ENCODE data around the gene TNP2. TPM values are rescaled to one million over a fixed set of nuclear protein-coding genes. Genes with fewer than 3 reads are reported as not detected.

TNP2 gene
- total and polyA plus RNA-seq, 2 donors (not counting 3 experiments of a cell fraction or from before 2014, with no cell fraction given): not detected

- H3K9me3 ChIP-seq (replicated peaks; ENCODE audit: control insufficient read depth, insufficient read depth, low read length): no peaks in the 10 kb centered on the region
- H3K4me3 ChIP-seq (replicated peaks in 1 of 3; ENCODE audit: insufficient read depth in 1 of 3, low read depth in 1 of 3, low read length in 3 of 3): no peak overlapping the region
- FAIRE-seq (no peak), DNase-seq (ENCODE audit: low read depth, low spot score) (no peak)
- H3K36me3 ChIP-seq (ENCODE audit: control insufficient read depth in 2 of 2, extremely low read depth in 1 of 2, insufficient read depth in 2 of 2, low read length in 2 of 2): no peaks in the 10 kb centered on the region
- no TSS peak for BruUV-seq (replicated peaks)
- H3K27ac ChIP-seq (ENCODE audit: insufficient read depth, low read depth, low read length): no peak overlapping the region
- no peak overlapping the region for H3K4me2 ChIP-seq (ENCODE audit: insufficient read depth, low read length)
- peaks cover 0 to 1% of the 10 kb centered on the region in 2 experiments for H3K27me3 ChIP-seq (ENCODE audit: control insufficient read depth in 2 of 2, insufficient read depth in 2 of 2, low read length in 2 of 2)
- H3K9me1 ChIP-seq (replicated peaks; ENCODE audit: control insufficient read depth, extremely low read depth, insufficient read depth, low read length): no peaks in the 10 kb centered on the region
- no peaks in the 10 kb centered on the region for H4K20me1 ChIP-seq (replicated peaks; ENCODE audit: control insufficient read depth, extremely low read depth, insufficient read depth, low read length)
- H3K9ac ChIP-seq (replicated peaks; ENCODE audit: extremely low read depth, insufficient read depth, low read length): no peak overlapping the region
- peaks cover 6% of the 10 kb centered on the region for H3K4me1 ChIP-seq (ENCODE audit: control insufficient read depth, extremely low read depth, insufficient read depth, low read length)
- intact Hi-C loops (cut with micrococcal nuclease): loop anchor here (10.0 kb wide), 1 partner anchor 63 kb away; no protein-coding TSS in a partner anchor
- H2AFZ ChIP-seq (ENCODE audit: low read depth, low read length): no peak overlapping the region
- POLR2A ChIA-PET: no interaction called here
- H3K79me2 ChIP-seq (ENCODE audit: control insufficient read depth, insufficient read depth, low read length): no peaks in the 10 kb centered on the region
- CTCF ChIA-PET: interaction anchor here (1.0 to 1.2 kb wide), 3 partner anchors 33 to 288 kb away, joined by 3 to 4 read pairs (median 3); no protein-coding TSS in a partner anchor
- TF ChIP-seq FOS (IDR thresholded peaks at IDR 0.05; ENCODE audit: borderline replicate concordance, insufficient read depth, low read length) (no peak), MYC (IDR thresholded peaks at IDR 0.05; ENCODE audit: low read depth, low read length) (no peak), EZH2 (IDR thresholded peaks at IDR 0.05; ENCODE audit: borderline replicate concordance, low read depth, low read length, severe bottlenecking) (no peak), POLR2A (IDR thresholded peaks at IDR 0.05; ENCODE audit: low read depth, low read length) (no peak), GATA2 (IDR thresholded peaks at IDR 0.05; ENCODE audit: insufficient read depth, insufficient read length, low read depth, low read length) (no peak), POLR2AphosphoS5 (IDR thresholded peaks at IDR 0.05; ENCODE audit: insufficient read depth, low read depth, low read length) (no peak), JUN (IDR thresholded peaks at IDR 0.05; ENCODE audit: borderline replicate concordance, insufficient read depth, insufficient read length, low read depth) (no peak), MAX (IDR thresholded peaks at IDR 0.05; ENCODE audit: insufficient read depth, insufficient read length) (no peak), CTCF (IDR thresholded peaks at IDR 0.05; ENCODE audit: extremely low read depth in 1 of 2, insufficient read depth in 1 of 2, low read depth in 1 of 2, low read length in 2 of 2) (no peak)
- dilution Hi-C loops (cut with MboI; ENCODE audit: extremely low pct_ligation_motif_present, low sequenced_read_pairs): no loop called here
Measured at GRCh38 chr16:11251525-11252481, 17.3 kb downstream of the TNP2 start.
